Left ventricle myocardium inferior (tissue), 1 donor: ENCODE results near the gene COPS3. TPM values are rescaled to one million over a fixed set of nuclear protein-coding genes. Genes with fewer than 3 reads are reported as not detected.

Experiments used
- DNase-seq: peaks from one replicate; pipeline ENCODE4 v3.0.0-alpha.2; 2020
- H3K27ac ChIP-seq: fragments of 200-600 bp; replicated peaks from 2 replicates; pipeline ENCODE4 v1.8.0; 2021
- H3K27me3 ChIP-seq: fragments of 200-600 bp; 2 replicates; pipeline ENCODE4 v1.8.0; 2021; ENCODE audit warnings: low read depth
- H3K36me3 ChIP-seq: fragments of 200-600 bp; 2 replicates; pipeline ENCODE4 v1.8.0; 2021
- H3K4me1 ChIP-seq: fragments of 200-600 bp; 2 replicates; pipeline ENCODE4 v1.8.0; 2021
- H3K4me3 ChIP-seq: fragments of 200-600 bp; 2 replicates; pipeline ENCODE4 v1.8.0; 2021; ENCODE audit warnings: mild to moderate bottlenecking, moderate library complexity
- H3K9me3 ChIP-seq: fragments of 200-600 bp; replicated peaks from 2 replicates; pipeline ENCODE4 v1.8.0; 2021
- intact Hi-C: fragments of 100-400 bp; cut with micrococcal nuclease; formaldehyde crosslinking; loops from one replicate; pipeline ENCODE4 v1.11.0; 2022
- long read RNA-seq: library from polyadenylated mRNA; unstranded; transcript quantifications from one replicate; pipeline ENCODE4 v2.0.0, GENCODE V29; 2021
- total RNA-seq: library from RNA; stranded (reverse); fragmentation: NEBNext Ultra II Directional; extraction: Animal tissue kit (Norgen Biotek cat#: 25700); gene quantifications from one replicate; pipeline ENCODE4 v1.2.1, GENCODE V29; 2021
- TF ChIP-seq, protein P1 (sequence below): fragments of 200-600 bp; IDR thresholded peaks from 2 replicates; pipeline ENCODE4 v1.8.0; 2021; ENCODE audit warnings: antibody characterized with exemption, mild to moderate bottlenecking, borderline replicate concordance
- donor health status: DM: no; HTN: yes; CAD: no; lungs with severe emphysema.

Gene COPS3
- 74.2 TPM for total RNA-seq
- long read RNA-seq, transcript COPS3-201 (12 exons, 1,641 nt), result major isoform, 108 of 138 reads
- long read RNA-seq, partial matches to known transcripts, result 2 of 138 reads
- long read RNA-seq, other reads (novel, unspliced or antisense), result 28 of 138 reads

DNA sequence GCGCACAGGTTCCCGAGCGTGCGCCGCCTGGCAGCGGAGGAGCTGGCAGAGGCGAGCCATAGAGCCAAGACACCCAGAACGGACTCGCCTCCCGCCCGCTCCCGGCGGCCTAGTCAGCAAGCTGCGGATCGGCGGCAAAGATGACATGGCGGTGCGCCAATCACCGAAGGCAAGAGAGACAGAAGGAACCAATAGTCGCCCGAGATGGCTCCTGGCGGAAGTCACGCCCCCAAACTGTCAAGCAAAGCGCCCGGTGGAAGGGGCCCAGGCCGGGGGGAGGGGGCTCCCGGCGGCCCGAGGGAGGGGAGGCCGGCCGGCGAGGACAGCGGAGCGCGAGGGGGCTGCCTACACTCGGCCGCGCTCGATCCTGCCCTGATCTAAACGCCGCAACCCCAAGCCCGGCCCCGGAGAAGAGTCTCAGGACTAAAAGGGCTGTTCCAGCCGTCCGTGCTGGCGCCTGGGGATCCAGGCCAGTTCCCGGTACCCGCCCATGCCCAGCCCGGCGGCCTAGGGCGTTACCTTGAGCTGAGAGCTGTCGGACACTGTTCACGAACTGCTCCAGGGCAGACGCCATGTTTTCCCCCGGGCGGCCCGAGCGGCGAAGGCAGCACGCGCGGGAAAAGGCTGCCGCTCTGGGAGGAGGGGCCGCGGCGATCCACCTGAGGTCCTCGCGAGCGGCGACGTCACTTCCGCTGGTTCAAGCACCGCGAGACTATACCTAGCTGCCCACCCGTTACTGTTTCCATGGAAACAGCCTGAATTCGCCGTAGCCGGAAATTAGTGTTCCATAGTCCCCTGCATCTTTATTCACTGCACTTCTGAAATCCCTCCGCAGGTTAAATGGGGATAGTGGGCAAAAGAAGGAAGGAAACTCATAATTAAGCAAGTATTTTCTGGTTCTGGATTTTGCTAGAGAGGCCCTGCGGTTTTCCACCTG is at the start of gene COPS3:
Gene COPS3 (minus strand): TSS at position 634 of the 937 bp plus-strand sequence. CDS start 60 bp downstream, at position 574.
- Histone ChIP-seq H3K4me3 (peak within 1 kb of the TSS; percentile 98), H3K36me3 (peaks cover under 1% of the 10 kb centered on the region), H3K27ac (peak within 1 kb of the TSS; percentile 99), H3K27me3 (no peaks in the 10 kb centered on the region), H3K9me3 (no peaks in the 10 kb centered on the region), H3K4me1 (peaks cover 57% of the 10 kb centered on the region)
- TF ChIP-seq, protein P1, sequence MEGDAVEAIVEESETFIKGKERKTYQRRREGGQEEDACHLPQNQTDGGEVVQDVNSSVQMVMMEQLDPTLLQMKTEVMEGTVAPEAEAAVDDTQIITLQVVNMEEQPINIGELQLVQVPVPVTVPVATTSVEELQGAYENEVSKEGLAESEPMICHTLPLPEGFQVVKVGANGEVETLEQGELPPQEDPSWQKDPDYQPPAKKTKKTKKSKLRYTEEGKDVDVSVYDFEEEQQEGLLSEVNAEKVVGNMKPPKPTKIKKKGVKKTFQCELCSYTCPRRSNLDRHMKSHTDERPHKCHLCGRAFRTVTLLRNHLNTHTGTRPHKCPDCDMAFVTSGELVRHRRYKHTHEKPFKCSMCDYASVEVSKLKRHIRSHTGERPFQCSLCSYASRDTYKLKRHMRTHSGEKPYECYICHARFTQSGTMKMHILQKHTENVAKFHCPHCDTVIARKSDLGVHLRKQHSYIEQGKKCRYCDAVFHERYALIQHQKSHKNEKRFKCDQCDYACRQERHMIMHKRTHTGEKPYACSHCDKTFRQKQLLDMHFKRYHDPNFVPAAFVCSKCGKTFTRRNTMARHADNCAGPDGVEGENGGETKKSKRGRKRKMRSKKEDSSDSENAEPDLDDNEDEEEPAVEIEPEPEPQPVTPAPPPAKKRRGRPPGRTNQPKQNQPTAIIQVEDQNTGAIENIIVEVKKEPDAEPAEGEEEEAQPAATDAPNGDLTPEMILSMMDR, result no peak
- peak; percentile 99 for DNase-seq
- intact Hi-C loops, result no loop called here

DNA sequence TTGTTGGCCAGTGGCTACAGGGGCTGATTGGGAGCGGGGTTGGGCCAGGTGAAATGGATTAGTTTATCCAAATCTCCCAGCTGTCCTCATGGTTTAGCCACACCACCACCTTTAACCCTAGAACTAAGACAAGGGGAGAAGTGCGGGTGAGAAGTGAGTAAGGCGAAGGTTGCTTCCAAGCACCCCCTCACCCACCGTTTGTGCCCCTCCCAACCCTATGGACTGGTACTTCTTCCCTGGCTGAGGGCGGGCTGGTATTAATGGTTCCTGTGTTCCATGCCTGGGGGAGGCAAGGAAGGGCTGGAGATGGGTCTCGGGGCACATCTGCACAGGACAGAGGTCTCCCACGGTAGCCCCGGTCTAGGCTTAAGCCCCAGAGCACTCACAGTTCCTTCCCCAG is 47.2 kb upstream of the COPS3 start:
- DNase-seq, result no peak
- Histone ChIP-seq H3K9me3 (no peaks in the 10 kb centered on the region), H3K36me3 (no peaks in the 10 kb centered on the region), H3K27ac (no peak overlapping the region), H3K27me3 (no peaks in the 10 kb centered on the region), H3K4me3 (no peak overlapping the region), H3K4me1 (no peaks in the 10 kb centered on the region)
- intact Hi-C loops, result no loop called here
- TF ChIP-seq, protein P1, result no peak

DNA sequence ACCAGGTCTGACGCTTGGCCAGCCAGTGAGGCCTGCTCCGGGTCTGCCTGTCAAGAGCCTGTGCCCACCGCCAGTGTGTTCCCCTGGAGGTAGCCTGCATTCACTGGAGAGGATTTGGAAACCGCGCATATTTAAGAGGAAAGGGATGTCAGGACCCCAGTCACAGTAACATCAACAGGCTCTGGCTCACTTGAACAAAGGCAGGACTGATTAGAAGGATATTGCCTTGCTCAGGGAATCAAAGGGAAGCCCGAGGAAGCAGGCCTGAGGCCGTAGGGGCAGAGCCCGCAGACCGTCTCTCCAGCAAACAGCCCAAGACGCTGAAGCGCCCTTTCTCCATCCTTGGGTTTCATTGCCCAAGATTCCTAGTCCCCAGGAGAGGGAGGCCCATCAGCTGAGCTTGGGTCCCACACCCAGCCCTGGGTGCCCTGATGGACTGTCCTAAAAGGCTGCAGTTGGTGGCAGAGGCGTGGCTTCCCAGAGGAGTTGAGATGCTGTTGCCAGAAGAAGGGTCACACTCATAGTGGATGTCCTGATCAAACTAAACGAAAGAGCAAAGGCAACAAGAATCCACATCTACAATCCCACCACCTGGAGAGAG is 45.3 kb upstream of the COPS3 start:
- no peaks in the 10 kb centered on the region for H3K9me3 ChIP-seq
- intact Hi-C loops, result no loop called here
- no peak for DNase-seq

DNA sequence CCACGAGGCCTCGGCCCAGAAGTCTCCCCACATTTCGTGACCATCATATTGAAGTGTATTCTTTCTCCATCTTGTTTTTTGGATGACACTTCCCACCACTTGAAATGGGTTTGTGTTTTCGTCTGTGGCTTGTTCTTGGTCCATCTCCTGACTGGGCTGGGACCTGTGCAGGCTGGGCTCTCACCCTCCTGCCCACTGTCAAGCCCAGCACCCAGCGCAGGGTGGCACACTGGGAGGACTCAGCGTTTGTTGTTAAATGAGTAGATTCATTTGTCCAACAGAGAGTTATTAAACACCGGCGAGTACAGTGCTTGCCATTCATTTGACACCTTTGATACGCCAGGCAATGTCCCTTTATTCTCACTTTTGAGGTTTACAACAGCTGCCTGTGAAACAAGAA is 44.8 kb upstream of the COPS3 start:
- Histone ChIP-seq H3K27me3 (no peaks in the 10 kb centered on the region), H3K27ac (no peak overlapping the region), H3K4me3 (no peak overlapping the region), H3K4me1 (no peaks in the 10 kb centered on the region), H3K9me3 (no peaks in the 10 kb centered on the region), H3K36me3 (no peaks in the 10 kb centered on the region)
- intact Hi-C loops, result no loop called here
- TF ChIP-seq, protein P1, result no peak
- DNase-seq, result no peak

More for the DNA sequence above, 45.3 kb upstream of the COPS3 start:
- Histone ChIP-seq H3K4me1 (no peaks in the 10 kb centered on the region), H3K36me3 (no peaks in the 10 kb centered on the region), H3K4me3 (no peak overlapping the region), H3K27ac (no peak overlapping the region), H3K27me3 (no peaks in the 10 kb centered on the region)
- TF ChIP-seq, protein P1, result no peak

DNA sequence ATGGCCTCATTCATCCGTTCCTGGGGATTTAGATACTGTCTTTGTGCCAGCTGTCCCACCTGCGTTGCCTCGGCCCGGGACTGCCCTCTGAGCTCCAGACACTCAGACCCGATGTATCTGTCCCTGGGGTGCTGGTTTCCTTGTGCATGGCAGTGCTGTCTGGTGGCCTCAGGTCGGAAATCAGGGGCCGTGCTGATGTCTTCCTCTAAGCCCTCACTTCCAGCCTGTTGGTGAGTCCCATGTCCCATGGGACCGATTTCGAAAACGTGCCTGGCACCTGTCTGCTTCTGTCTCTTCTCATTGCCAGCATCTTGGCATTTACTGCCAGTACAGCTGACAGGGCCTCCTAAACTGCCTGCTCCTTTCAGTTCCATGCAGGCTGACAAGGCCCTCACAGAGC is 44.2 kb upstream of the COPS3 start:
- intact Hi-C loops, result no loop called here
- H3K27me3 ChIP-seq, result no peaks in the 10 kb centered on the region
- H3K9me3 ChIP-seq, result no peaks in the 10 kb centered on the region
- H3K4me3 ChIP-seq, result no peak overlapping the region
- TF ChIP-seq, protein P1, result no peak
- no peaks in the 10 kb centered on the region for H3K36me3 ChIP-seq
- no peak overlapping the region for H3K27ac ChIP-seq
- no peak for DNase-seq
- no peaks in the 10 kb centered on the region for H3K4me1 ChIP-seq
